Measurements from ENCODE around the gene ZC3H7A.
"Not testable (repeated sequence)": the region's sequence is repeated elsewhere in the genome, so short reads cannot be mapped to it uniquely, and the experiment has no call there.

The ZC3H7A gene

GRCh38 chr16:11800382-11800718 lies 3.3 kb upstream of the ZC3H7A start:
- no peak for DNase-seq

GRCh38 chr16:11799509-11800381 lies 2.7 kb upstream of the ZC3H7A start:
- DNase-seq = no peak

GRCh38 chr16:11799017-11799381 lies 1.9 kb upstream of the ZC3H7A start:
- DNase-seq = no peak

GRCh38 chr16:11797957-11798299 lies 870 bp upstream of the ZC3H7A start:
- no peak for DNase-seq

- DNase-seq = no peak
Measured at GRCh38 chr16:11796227-11797165, 562 bp downstream of the ZC3H7A start.

GRCh38 chr16:11795887-11796226 lies 1.2 kb downstream of the ZC3H7A start:
- DNase-seq = no peak

- DNase-seq = no peak
Measured at GRCh38 chr16:11794996-11795886, 1.8 kb downstream of the ZC3H7A start.

GRCh38 chr16:11794447-11794846 lies 2.6 kb downstream of the ZC3H7A start:
- no peak for DNase-seq

- peak in 1 of 2 experiments; percentile 10 for DNase-seq
Measured at GRCh38 chr16:11793840-11794239, 3.2 kb downstream of the ZC3H7A start.

GRCh38 chr16:11792410-11793241 lies 4.4 kb downstream of the ZC3H7A start:
- DNase-seq = peak; percentile 64 to 84

- DNase-seq = peak; percentile 45 to 52
Measured at GRCh38 chr16:11791144-11791828, 5.8 kb downstream of the ZC3H7A start.

- no peak for DNase-seq
Measured at GRCh38 chr16:11788914-11789313, 8.1 kb downstream of the ZC3H7A start.

GRCh38 chr16:11784980-11785599 lies 12.0 kb downstream of the ZC3H7A start:
- not testable (repeated sequence) for DNase-seq

- DNase-seq = not testable (repeated sequence)
Measured at GRCh38 chr16:11784381-11784780, 12.7 kb downstream of the ZC3H7A start.

GRCh38 chr16:11784038-11784369 lies 13.1 kb downstream of the ZC3H7A start:
- DNase-seq = no peak

- no peak for DNase-seq
Measured at GRCh38 chr16:11783319-11784037, 13.6 kb downstream of the ZC3H7A start.

GRCh38 chr16:11781773-11782172 lies 15.3 kb downstream of the ZC3H7A start:
- peak in 1 of 2 experiments; percentile 18 for DNase-seq

GRCh38 chr16:11780991-11781680 lies 15.9 kb downstream of the ZC3H7A start:
- no peak for DNase-seq

GRCh38 chr16:11779074-11779473 lies 18.0 kb downstream of the ZC3H7A start:
- no peak for DNase-seq
